GM12874 (cell line): Measurements from ENCODE around the gene CAST.

Experiments
- CTCF ChIP-seq: IDR thresholded peaks from 2 replicates; pipeline ENCODE4 v1.5.1; 2011; ENCODE audit warnings: low read depth, mild to moderate bottlenecking, control low read depth, low read length, moderate library complexity; ENCODE audit not compliant: insufficient read depth

The CAST gene

GRCh38 chr5:96729156-96729555, 67.0 kb downstream of the CAST start:
- no peak for TF ChIP-seq CTCF

GRCh38 chr5:96730586-96730985, 68.4 kb downstream of the CAST start:
- no peak for TF ChIP-seq CTCF

GRCh38 chr5:96733771-96734500, 71.8 kb downstream of the CAST start:
- TF ChIP-seq CTCF: no peak

- TF ChIP-seq CTCF: no peak
Measured at GRCh38 chr5:96734871-96735325, 72.7 kb downstream of the CAST start.

GRCh38 chr5:96736937-96737336, 74.8 kb downstream of the CAST start:
- no peak for TF ChIP-seq CTCF

GRCh38 chr5:96741106-96741505, 78.9 kb downstream of the CAST start:
- no peak for TF ChIP-seq CTCF

GRCh38 chr5:96741891-96742309, 79.7 kb downstream of the CAST start:
- no peak for TF ChIP-seq CTCF

GRCh38 chr5:96742538-96742937, 80.4 kb downstream of the CAST start:
- no peak for TF ChIP-seq CTCF
